Endothelial cell of umbilical vein (primary cell): Measurements from ENCODE around the gene SOX11. TPM values are rescaled to one million over a fixed set of nuclear protein-coding genes. Genes with fewer than 3 reads are reported as not detected.

Experiments
- BruUV-seq: library from RNA; stranded (reverse); fragments of 400-500 nt; replicated peaks from 2 replicates; lab custom pipeline; 2021; lab: Mats Ljungman, UMichigan
- CTCF ChIA-PET: fragments of 300-600, 350-600 bp; sonication (Branson Sonifier 250); formaldehyde crosslinking; loops from one replicate; lab custom pipeline; 2021; ENCODE audit warnings: antibody characterized with exemption, inconsistent platforms; lab: Charles Lee
- POLR2A ChIA-PET: fragments of 300-600, 350-600 bp; sonication (Branson Sonifier 250); formaldehyde crosslinking; loops from one replicate; lab custom pipeline; 2021; ENCODE audit warnings: antibody characterized with exemption, inconsistent platforms; lab: Charles Lee
- DNase-seq: peaks from one replicate; pipeline ENCODE4 v3.0.0-alpha.2; 2011; ENCODE audit warnings: low read depth, low spot score
- FAIRE-seq: peaks from 2 replicates; lab custom pipeline; 2011; peaks lifted over from hg19 to GRCh38; lab: Jason Lieb, UNC
- H2AFZ ChIP-seq: 2 replicates; pipeline ENCODE4 v1.6.0; 2012; ENCODE audit warnings: low read depth, low read length, control low read depth, inconsistent platforms
- H3K27ac ChIP-seq: 2 replicates; pipeline ENCODE4 v1.5.1; 2011; ENCODE audit warnings: low read depth, mild to moderate bottlenecking, control low read depth, low read length, moderate library complexity; ENCODE audit not compliant: insufficient read depth
- H3K27me3 ChIP-seq, 2 experiments: 2 replicates each; pipeline versions ENCODE4 v1.6.0 to v1.6.1; 2011; ENCODE audit warnings: low read length in 2 of 2, mixed read lengths in 1 of 2; ENCODE audit not compliant: control insufficient read depth in 2 of 2, insufficient read depth in 2 of 2
- H3K36me3 ChIP-seq, 2 experiments: 2 replicates in 1 of 2; 3 replicates in 1 of 2; pipeline ENCODE4 v1.5.1; 2011; ENCODE audit warnings: low read length in 2 of 2, mild to moderate bottlenecking in 1 of 2, moderate library complexity in 1 of 2; ENCODE audit not compliant: control insufficient read depth in 2 of 2, insufficient read depth in 2 of 2; ENCODE audit errors: extremely low read depth in 1 of 2
- H3K4me1 ChIP-seq: 3 replicates; pipeline ENCODE4 v1.5.1; 2011; ENCODE audit warnings: mild to moderate bottlenecking, low read length; ENCODE audit not compliant: control insufficient read depth, insufficient read depth; ENCODE audit errors: extremely low read depth
- H3K4me2 ChIP-seq: 2 replicates; pipeline ENCODE4 v1.6.1; 2011; ENCODE audit warnings: low read length, control low read depth, mixed read lengths; ENCODE audit not compliant: insufficient read depth
- H3K4me3 ChIP-seq, 3 experiments: fragments of 200-600 bp in 1 of 3; sonication (generic), shearing (Covaris generic) in 1 of 3; replicated peaks in 1 of 3; 2 replicates each; pipeline ENCODE4 v1.5.1; 2011 to 2016; ENCODE audit warnings: control low read depth in 3 of 3, low read length in 3 of 3, mild to moderate bottlenecking in 2 of 3, inconsistent platforms in 1 of 3, low read depth in 1 of 3, moderate library complexity in 1 of 3; ENCODE audit not compliant: insufficient read depth in 1 of 3
- H3K79me2 ChIP-seq: 2 replicates; pipeline ENCODE4 v1.6.0; 2012; ENCODE audit warnings: low read length, inconsistent platforms; ENCODE audit not compliant: control insufficient read depth, insufficient read depth
- H3K9ac ChIP-seq: replicated peaks from 2 replicates; pipeline ENCODE3; 2011; ENCODE audit warnings: low read length, control low read depth; ENCODE audit not compliant: insufficient read depth; ENCODE audit errors: extremely low read depth
- H3K9me1 ChIP-seq: replicated peaks from 3 replicates; pipeline ENCODE4 v1.6.0; 2011; ENCODE audit warnings: mild to moderate bottlenecking, low read length; ENCODE audit not compliant: control insufficient read depth, insufficient read depth; ENCODE audit errors: extremely low read depth
- H3K9me3 ChIP-seq: replicated peaks from 2 replicates; pipeline ENCODE4 v1.5.1; 2012; ENCODE audit warnings: low read length, inconsistent platforms; ENCODE audit not compliant: control insufficient read depth, insufficient read depth
- H4K20me1 ChIP-seq: replicated peaks from 2 replicates; pipeline ENCODE3; 2011; ENCODE audit warnings: mild to moderate bottlenecking, low read length; ENCODE audit not compliant: control insufficient read depth, insufficient read depth; ENCODE audit errors: extremely low read depth
- EZH2 ChIP-seq: IDR thresholded peaks from 2 replicates; pipeline ENCODE4 v1.6.1; 2012; ENCODE audit warnings: borderline replicate concordance, low read depth, mild to moderate bottlenecking, moderate library complexity, low read length, inconsistent platforms; ENCODE audit not compliant: severe bottlenecking
- FOS ChIP-seq: IDR thresholded peaks from 2 replicates; pipeline ENCODE4 v1.6.1; 2011; ENCODE audit warnings: mild to moderate bottlenecking, low read length, moderate library complexity, borderline replicate concordance; ENCODE audit not compliant: insufficient read depth
- MYC ChIP-seq: IDR thresholded peaks from one replicate; pipeline ENCODE4 v1.6.1; 2011; ENCODE audit warnings: mild to moderate bottlenecking, low read depth, low read length
- POLR2A ChIP-seq: IDR thresholded peaks from 2 replicates; pipeline ENCODE4 v1.6.1; 2012; ENCODE audit warnings: low read depth, mild to moderate bottlenecking, control low read depth, low read length
- dilution Hi-C: fragments of 300-500 bp; cut with MboI; formaldehyde crosslinking; loops from one replicate; pipeline ENCODE4 v1.15.0; 2019; ENCODE audit warnings: low sequenced_read_pairs; ENCODE audit not compliant: extremely low pct_ligation_motif_present
- intact Hi-C: fragments of 100-400 bp; cut with micrococcal nuclease; formaldehyde crosslinking; loops from one replicate; pipeline ENCODE4 v1.10.0; 2022
- polyA plus RNA-seq, 4 experiments: library from polyadenylated mRNA; depleted of rRNA in 3 of 4; stranded (reverse) in 3 of 4; unstranded in 1 of 4; fragments of >200 nt; gene quantifications; 2 replicates each; pipeline versions ENCODE4 v1.2.1 to v1.2.3, GENCODE V29; 2011 to 2012; ENCODE audit warnings: missing spikeins in 1 of 4
- total RNA-seq: library from RNA; stranded (reverse); gene quantifications from 2 replicates; pipeline ENCODE4 v1.2.3, GENCODE V29; 2021
- TF ChIP-seq, protein P1 (sequence below): IDR thresholded peaks from 2 replicates; pipeline ENCODE4 v1.6.1; 2011; ENCODE audit not compliant: insufficient read depth, insufficient read length

SOX11 gene
- total and polyA plus RNA-seq, 2 donors (not counting 3 experiments of a cell fraction or from before 2014, with no cell fraction given): not detected

- no peaks in the 10 kb centered on the region for H4K20me1 ChIP-seq
- no peak overlapping the region for H3K4me2 ChIP-seq
- H3K27me3 ChIP-seq: peaks cover 17 to 47% of the 10 kb centered on the region in 2 experiments
- H3K36me3 ChIP-seq: no peaks in the 10 kb centered on the region
- TF ChIP-seq EZH2: peak; percentile 64
- TF ChIP-seq POLR2A: no peak
- H2AFZ ChIP-seq: no peak overlapping the region
- DNase-seq: no peak
- ChIA-PET CTCF (no interaction called here), POLR2A (no interaction called here)
- H3K9me3 ChIP-seq: no peaks in the 10 kb centered on the region
- no peaks in the 10 kb centered on the region for H3K9me1 ChIP-seq
- no TSS peak for BruUV-seq
- FAIRE-seq: no peak
- H3K27ac ChIP-seq: no peak overlapping the region
- no peak overlapping the region for H3K9ac ChIP-seq
- no peaks in the 10 kb centered on the region for H3K4me1 ChIP-seq
- dilution Hi-C loops (no loop called here), intact Hi-C loops (no loop called here)
- H3K79me2 ChIP-seq: no peaks in the 10 kb centered on the region
- no peak overlapping the region for H3K4me3 ChIP-seq
Observed at GRCh38 chr2:5696945-5697521, 4.8 kb downstream of the SOX11 start.

GRCh38 chr2:5697562-5697961 lies 5.4 kb downstream of the SOX11 start:
- no peak overlapping the region for H3K9ac ChIP-seq
- H3K4me3 ChIP-seq: no peak overlapping the region
- ChIA-PET POLR2A (no interaction called here), CTCF (no interaction called here)
- dilution Hi-C loops (no loop called here), intact Hi-C loops (no loop called here)
- H3K9me3 ChIP-seq: no peaks in the 10 kb centered on the region
- H3K79me2 ChIP-seq: no peaks in the 10 kb centered on the region
- no peaks in the 10 kb centered on the region for H3K9me1 ChIP-seq
- DNase-seq (no peak), FAIRE-seq (no peak)
- H4K20me1 ChIP-seq: no peaks in the 10 kb centered on the region
- H3K4me1 ChIP-seq: no peaks in the 10 kb centered on the region
- H3K27me3 ChIP-seq: peaks cover 15 to 43% of the 10 kb centered on the region in 2 experiments
- no peak overlapping the region for H3K27ac ChIP-seq
- no peak overlapping the region for H3K4me2 ChIP-seq
- no peaks in the 10 kb centered on the region for H3K36me3 ChIP-seq
- TF ChIP-seq, protein P1, sequence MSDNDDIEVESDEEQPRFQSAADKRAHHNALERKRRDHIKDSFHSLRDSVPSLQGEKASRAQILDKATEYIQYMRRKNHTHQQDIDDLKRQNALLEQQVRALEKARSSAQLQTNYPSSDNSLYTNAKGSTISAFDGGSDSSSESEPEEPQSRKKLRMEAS: no peak
- TF ChIP-seq MYC (no peak), POLR2A (no peak), FOS (no peak)
- BruUV-seq: no TSS peak
- H2AFZ ChIP-seq: no peak overlapping the region
